ENCODE data around the gene GTPBP2.
A peak's percentile ranks its signal among the peaks of the same experiment; 100 is the strongest.

GTPBP2 gene

GRCh38 chr6:43629104-43629504 lies at the start of gene GTPBP2:
GTPBP2 (minus strand) TSS chr6:43629264; CDS start chr6:43629162, 102 bp downstream.
- Mint-ChIP-seq H3K4me1 (peaks cover 36% of the 10 kb centered on the region), H3K4me3 (peak within 1 kb of the TSS; percentile 96), H3K27me3 (no peaks in the 10 kb centered on the region), H3K36me3 (peaks cover 10% of the 10 kb centered on the region), H3K9me3 (no peaks in the 10 kb centered on the region), H3K27ac (peak within 1 kb of the TSS; percentile 91)
- ATAC-seq (ENCODE audit: low read depth) (peak; percentile 80), DNase-seq (ENCODE audit: low spot score in 2 of 2) (peak; percentile 87 to 92)

- no peaks in the 10 kb centered on the region for H3K27me3 Mint-ChIP-seq
- peaks cover 9% of the 10 kb centered on the region for H3K4me1 Mint-ChIP-seq
- H3K27ac Mint-ChIP-seq: no peak overlapping the region
- peaks cover 20% of the 10 kb centered on the region for H3K36me3 Mint-ChIP-seq
- H3K9me3 Mint-ChIP-seq: no peaks in the 10 kb centered on the region
- ATAC-seq (ENCODE audit: low read depth) (no peak), DNase-seq (ENCODE audit: low spot score in 2 of 2) (no peak)
- H3K4me3 Mint-ChIP-seq: no peak overlapping the region
Observed at GRCh38 chr6:43678341-43678740, 49.3 kb upstream of the GTPBP2 start.

GRCh38 chr6:43677759-43678158 lies 48.7 kb upstream of the GTPBP2 start:
- no peaks in the 10 kb centered on the region for H3K27me3 Mint-ChIP-seq
- DNase-seq (ENCODE audit: low spot score in 2 of 2) (no peak), ATAC-seq (ENCODE audit: low read depth) (no peak)
- no peaks in the 10 kb centered on the region for H3K9me3 Mint-ChIP-seq
- no peak overlapping the region for H3K4me3 Mint-ChIP-seq
- peaks cover 5% of the 10 kb centered on the region for H3K4me1 Mint-ChIP-seq
- peaks cover 24% of the 10 kb centered on the region for H3K36me3 Mint-ChIP-seq
- H3K27ac Mint-ChIP-seq: no peak overlapping the region

- H3K27ac Mint-ChIP-seq: no peak overlapping the region
- H3K36me3 Mint-ChIP-seq: peaks cover 25% of the 10 kb centered on the region
- no peaks in the 10 kb centered on the region for H3K27me3 Mint-ChIP-seq
Observed at GRCh38 chr6:43676962-43677606, 48.0 kb upstream of the GTPBP2 start.

GRCh38 chr6:43674921-43675320 lies 45.9 kb upstream of the GTPBP2 start:
- no peak overlapping the region for H3K4me3 Mint-ChIP-seq
- no peaks in the 10 kb centered on the region for H3K9me3 Mint-ChIP-seq
- peaks cover 26% of the 10 kb centered on the region for H3K36me3 Mint-ChIP-seq
- DNase-seq (ENCODE audit: low spot score in 2 of 2) (no peak), ATAC-seq (ENCODE audit: low read depth) (no peak)
- H3K4me1 Mint-ChIP-seq: no peaks in the 10 kb centered on the region
- peak overlapping the region; percentile 70 for H3K27ac Mint-ChIP-seq
- H3K27me3 Mint-ChIP-seq: no peaks in the 10 kb centered on the region

More at GRCh38 chr6:43676962-43677606, 48.0 kb upstream of the GTPBP2 start:
- no peak overlapping the region for H3K4me3 Mint-ChIP-seq
- H3K4me1 Mint-ChIP-seq: no peaks in the 10 kb centered on the region
- ATAC-seq (ENCODE audit: low read depth) (no peak), DNase-seq (ENCODE audit: low spot score in 2 of 2) (no peak)
- H3K9me3 Mint-ChIP-seq: no peaks in the 10 kb centered on the region

GRCh38 chr6:43674291-43674690 lies 45.2 kb upstream of the GTPBP2 start:
- Mint-ChIP-seq H3K9me3 (no peaks in the 10 kb centered on the region), H3K4me1 (no peaks in the 10 kb centered on the region), H3K27me3 (no peaks in the 10 kb centered on the region), H3K36me3 (peaks cover 25% of the 10 kb centered on the region), H3K4me3 (no peak overlapping the region), H3K27ac (no peak overlapping the region)
- no peak for ATAC-seq (ENCODE audit: low read depth)
- DNase-seq (ENCODE audit: low spot score in 2 of 2): no peak

- no peak overlapping the region for H3K27ac Mint-ChIP-seq
- no peak for ATAC-seq (ENCODE audit: low read depth)
Observed at GRCh38 chr6:43673444-43674084, 44.5 kb upstream of the GTPBP2 start.

GRCh38 chr6:43671801-43672690 lies 43.0 kb upstream of the GTPBP2 start:
- no peak overlapping the region for H3K27ac Mint-ChIP-seq
- H3K4me1 Mint-ChIP-seq: peaks cover 15% of the 10 kb centered on the region
- DNase-seq (ENCODE audit: low spot score in 2 of 2) (no peak), ATAC-seq (ENCODE audit: low read depth) (no peak)
- no peaks in the 10 kb centered on the region for H3K27me3 Mint-ChIP-seq
- H3K4me3 Mint-ChIP-seq: no peak overlapping the region
- H3K9me3 Mint-ChIP-seq: no peaks in the 10 kb centered on the region
- H3K36me3 Mint-ChIP-seq: peaks cover 17% of the 10 kb centered on the region

More at GRCh38 chr6:43673444-43674084, 44.5 kb upstream of the GTPBP2 start:
- Mint-ChIP-seq H3K9me3 (no peaks in the 10 kb centered on the region), H3K4me3 (no peak overlapping the region), H3K36me3 (peaks cover 25% of the 10 kb centered on the region), H3K27me3 (no peaks in the 10 kb centered on the region), H3K4me1 (no peaks in the 10 kb centered on the region)
- no peak for DNase-seq (ENCODE audit: low spot score in 2 of 2)

- peaks cover 17% of the 10 kb centered on the region for H3K36me3 Mint-ChIP-seq
- H3K4me1 Mint-ChIP-seq: peaks cover 15% of the 10 kb centered on the region
- no peak overlapping the region for H3K27ac Mint-ChIP-seq
Observed at GRCh38 chr6:43671011-43671800, 42.1 kb upstream of the GTPBP2 start.

GRCh38 chr6:43670623-43670986 lies 41.5 kb upstream of the GTPBP2 start:
- Mint-ChIP-seq H3K27ac (peak overlapping the region; percentile 55), H3K4me3 (no peak overlapping the region)
- no peak for ATAC-seq (ENCODE audit: low read depth)

More at GRCh38 chr6:43671011-43671800, 42.1 kb upstream of the GTPBP2 start:
- no peak overlapping the region for H3K4me3 Mint-ChIP-seq
- no peaks in the 10 kb centered on the region for H3K9me3 Mint-ChIP-seq
- no peak for DNase-seq (ENCODE audit: low spot score in 2 of 2)
- no peak for ATAC-seq (ENCODE audit: low read depth)
- no peaks in the 10 kb centered on the region for H3K27me3 Mint-ChIP-seq

GRCh38 chr6:43669922-43670622 lies 41.0 kb upstream of the GTPBP2 start:
- Mint-ChIP-seq H3K27me3 (no peaks in the 10 kb centered on the region), H3K36me3 (peaks cover 17% of the 10 kb centered on the region), H3K27ac (peak overlapping the region; percentile 55), H3K9me3 (no peaks in the 10 kb centered on the region), H3K4me3 (no peak overlapping the region), H3K4me1 (peaks cover 15% of the 10 kb centered on the region)
- no peak for DNase-seq (ENCODE audit: low spot score in 2 of 2)
- ATAC-seq (ENCODE audit: low read depth): no peak

More at GRCh38 chr6:43670623-43670986, 41.5 kb upstream of the GTPBP2 start:
- H3K4me1 Mint-ChIP-seq: peaks cover 15% of the 10 kb centered on the region
- H3K9me3 Mint-ChIP-seq: no peaks in the 10 kb centered on the region
- no peak for DNase-seq (ENCODE audit: low spot score in 2 of 2)
- H3K27me3 Mint-ChIP-seq: no peaks in the 10 kb centered on the region
- H3K36me3 Mint-ChIP-seq: peaks cover 17% of the 10 kb centered on the region

- peaks cover 15% of the 10 kb centered on the region for H3K4me1 Mint-ChIP-seq
- no peak overlapping the region for H3K27ac Mint-ChIP-seq
- DNase-seq (ENCODE audit: low spot score in 2 of 2) (no peak), ATAC-seq (ENCODE audit: low read depth) (no peak)
- no peaks in the 10 kb centered on the region for H3K9me3 Mint-ChIP-seq
- H3K27me3 Mint-ChIP-seq: peaks cover under 1% of the 10 kb centered on the region
- no peak overlapping the region for H3K4me3 Mint-ChIP-seq
- H3K36me3 Mint-ChIP-seq: peaks cover 14% of the 10 kb centered on the region
Observed at GRCh38 chr6:43669050-43669921, 40.2 kb upstream of the GTPBP2 start.
